Measurements from ENCODE around the gene UNC5C.

UNC5C gene

DNA sequence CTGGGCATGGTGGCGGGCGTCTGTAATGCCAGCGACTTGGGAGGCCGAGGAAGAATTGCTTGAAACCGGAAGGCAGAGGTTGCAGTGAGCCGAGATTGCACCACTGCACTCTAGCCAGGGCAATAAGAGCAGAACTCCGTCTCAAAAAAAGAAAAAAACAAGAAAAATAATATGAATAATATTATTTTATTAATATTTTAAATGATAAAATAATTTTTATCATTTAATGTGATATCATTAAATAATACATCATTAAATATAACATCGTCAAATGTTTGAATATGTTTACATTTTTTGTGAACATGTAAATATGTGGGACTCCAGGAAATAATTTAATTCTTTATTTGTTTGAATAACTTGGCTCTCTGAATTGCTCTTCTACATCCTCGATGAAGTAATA is 15.5 kb downstream of the UNC5C start:
- no peak for DNase-seq (ENCODE audit: low read depth)
- TF ChIP-seq, protein P1, sequence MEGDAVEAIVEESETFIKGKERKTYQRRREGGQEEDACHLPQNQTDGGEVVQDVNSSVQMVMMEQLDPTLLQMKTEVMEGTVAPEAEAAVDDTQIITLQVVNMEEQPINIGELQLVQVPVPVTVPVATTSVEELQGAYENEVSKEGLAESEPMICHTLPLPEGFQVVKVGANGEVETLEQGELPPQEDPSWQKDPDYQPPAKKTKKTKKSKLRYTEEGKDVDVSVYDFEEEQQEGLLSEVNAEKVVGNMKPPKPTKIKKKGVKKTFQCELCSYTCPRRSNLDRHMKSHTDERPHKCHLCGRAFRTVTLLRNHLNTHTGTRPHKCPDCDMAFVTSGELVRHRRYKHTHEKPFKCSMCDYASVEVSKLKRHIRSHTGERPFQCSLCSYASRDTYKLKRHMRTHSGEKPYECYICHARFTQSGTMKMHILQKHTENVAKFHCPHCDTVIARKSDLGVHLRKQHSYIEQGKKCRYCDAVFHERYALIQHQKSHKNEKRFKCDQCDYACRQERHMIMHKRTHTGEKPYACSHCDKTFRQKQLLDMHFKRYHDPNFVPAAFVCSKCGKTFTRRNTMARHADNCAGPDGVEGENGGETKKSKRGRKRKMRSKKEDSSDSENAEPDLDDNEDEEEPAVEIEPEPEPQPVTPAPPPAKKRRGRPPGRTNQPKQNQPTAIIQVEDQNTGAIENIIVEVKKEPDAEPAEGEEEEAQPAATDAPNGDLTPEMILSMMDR (IDR thresholded peaks at IDR 0.05; ENCODE audit: insufficient read depth, low read depth, low read length, missing control alignments) = no peak
- H3K4me3 ChIP-seq (ENCODE audit: low read depth, low read length) = no peak overlapping the region

DNA sequence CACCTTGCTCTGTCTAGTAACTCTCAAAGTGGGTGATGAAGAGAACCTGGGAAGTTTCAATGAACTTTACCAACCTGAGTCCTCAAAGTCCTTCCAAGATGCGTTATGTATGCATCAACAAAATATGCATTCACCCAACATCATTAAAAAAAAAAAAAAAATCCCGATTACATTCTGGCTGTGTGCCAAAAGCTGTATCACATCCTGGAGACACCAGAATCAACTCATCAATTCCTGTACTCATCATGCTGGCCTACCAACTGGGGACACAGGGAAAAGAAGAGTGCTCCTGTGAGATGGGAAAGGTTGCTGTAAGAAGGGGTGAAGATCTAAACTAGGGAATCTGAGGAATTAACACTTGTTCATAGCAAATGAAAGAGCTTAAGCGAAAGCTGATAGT is 16.5 kb downstream of the UNC5C start:
- DNase-seq (ENCODE audit: low read depth) = no peak
- TF ChIP-seq, protein P1 (IDR thresholded peaks at IDR 0.05; ENCODE audit: insufficient read depth, low read depth, low read length, missing control alignments) = no peak
- no peak overlapping the region for H3K4me3 ChIP-seq (ENCODE audit: low read depth, low read length)

DNA sequence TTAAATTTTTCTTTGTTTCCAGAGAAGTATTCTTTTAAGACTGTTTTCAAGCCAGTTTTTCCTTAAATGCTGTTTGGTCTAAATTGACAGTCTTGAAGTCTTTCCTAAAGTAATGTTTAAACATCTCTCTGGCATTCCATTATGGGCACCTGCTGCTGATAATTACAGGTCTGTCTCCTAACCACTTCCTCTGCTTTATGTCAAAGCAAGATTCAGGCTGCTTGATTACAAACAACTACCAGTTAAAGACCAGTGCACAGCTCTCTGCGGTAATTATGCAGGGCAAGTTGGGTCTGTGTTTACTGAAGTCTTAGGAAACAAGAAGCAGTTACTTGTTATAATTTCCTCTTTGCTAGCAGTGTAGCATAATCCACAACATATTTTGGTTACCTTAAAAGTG is 17.6 kb downstream of the UNC5C start:
- DNase-seq (ENCODE audit: low read depth) = no peak
- TF ChIP-seq, protein P1 (IDR thresholded peaks at IDR 0.05; ENCODE audit: insufficient read depth, low read depth, low read length, missing control alignments) = no peak
- H3K4me3 ChIP-seq (ENCODE audit: low read depth, low read length) = no peak overlapping the region

DNA sequence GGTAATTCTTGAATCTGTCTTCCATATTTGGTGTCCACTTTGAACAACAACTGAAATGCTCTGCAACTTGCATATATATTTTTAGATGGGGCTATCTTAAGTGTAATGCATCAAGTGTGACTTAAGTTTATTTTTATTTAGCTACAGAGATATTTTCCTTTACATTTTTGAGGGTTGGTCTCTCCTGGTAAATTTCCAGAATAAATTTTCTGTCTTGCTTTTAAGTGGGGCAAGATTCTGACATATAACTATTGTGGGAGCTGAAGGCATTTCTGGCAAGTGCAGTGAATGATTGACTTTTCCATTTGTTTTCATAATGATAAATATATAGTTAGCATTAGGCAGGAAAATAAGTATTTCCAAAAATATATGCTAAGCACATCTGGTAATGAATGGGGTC is 18.8 kb downstream of the UNC5C start:
- TF ChIP-seq, protein P1 (IDR thresholded peaks at IDR 0.05; ENCODE audit: insufficient read depth, low read depth, low read length, missing control alignments) = no peak
- no peak for DNase-seq (ENCODE audit: low read depth)
- no peak overlapping the region for H3K4me3 ChIP-seq (ENCODE audit: low read depth, low read length)

DNA sequence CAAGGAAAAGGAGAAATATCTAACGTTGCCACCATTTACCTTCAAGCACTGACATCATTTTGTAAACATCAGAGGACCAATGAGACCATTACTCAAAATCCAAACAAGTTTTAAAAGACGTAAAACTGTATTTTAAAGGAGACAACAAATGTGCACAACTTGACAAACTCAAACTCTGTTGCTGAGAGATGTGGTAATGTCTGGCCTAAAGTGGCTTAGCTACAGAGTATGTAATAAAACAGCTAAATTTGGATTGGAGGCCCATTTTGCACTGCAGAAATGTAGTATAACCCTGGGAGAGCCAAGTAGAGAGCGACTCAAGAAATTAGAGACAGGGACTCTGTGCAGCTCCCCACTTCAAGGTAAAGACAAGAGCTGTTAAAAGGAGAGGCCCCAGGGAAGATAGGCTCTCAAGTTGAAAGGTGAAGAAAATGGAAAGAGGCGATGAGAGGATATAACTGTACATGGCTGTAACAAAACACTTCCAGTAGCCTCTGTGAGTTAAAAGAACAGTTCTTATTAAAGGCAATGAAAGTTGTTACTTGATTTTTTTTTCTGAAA is 20.3 kb downstream of the UNC5C start:
- H3K4me3 ChIP-seq (ENCODE audit: low read depth, low read length) = no peak overlapping the region
- no peak for DNase-seq (ENCODE audit: low read depth)
- TF ChIP-seq, protein P1 (IDR thresholded peaks at IDR 0.05; ENCODE audit: insufficient read depth, low read depth, low read length, missing control alignments) = no peak

DNA sequence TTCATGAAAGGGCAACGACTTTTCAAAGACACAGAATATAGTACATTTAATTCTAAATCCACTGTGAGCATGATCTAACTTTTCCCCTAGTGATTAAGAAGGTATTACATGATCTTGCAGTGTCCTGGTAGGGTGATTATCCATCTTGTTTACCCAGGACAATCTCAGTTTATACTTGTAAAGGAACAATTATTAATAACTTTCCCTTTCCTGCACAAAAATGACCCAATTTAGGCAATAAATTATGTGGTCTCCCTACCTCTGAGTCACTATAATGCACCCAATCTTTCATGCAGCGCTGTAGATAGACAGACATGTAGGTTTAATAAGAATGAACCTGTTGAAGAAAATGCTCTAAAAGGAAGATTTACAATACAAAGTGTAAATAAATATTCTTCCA is 22.7 kb downstream of the UNC5C start:
- H3K4me3 ChIP-seq (ENCODE audit: low read depth, low read length) = no peak overlapping the region
- no peak for DNase-seq (ENCODE audit: low read depth)
- TF ChIP-seq, protein P1 (IDR thresholded peaks at IDR 0.05; ENCODE audit: insufficient read depth, low read depth, low read length, missing control alignments) = no peak

DNA sequence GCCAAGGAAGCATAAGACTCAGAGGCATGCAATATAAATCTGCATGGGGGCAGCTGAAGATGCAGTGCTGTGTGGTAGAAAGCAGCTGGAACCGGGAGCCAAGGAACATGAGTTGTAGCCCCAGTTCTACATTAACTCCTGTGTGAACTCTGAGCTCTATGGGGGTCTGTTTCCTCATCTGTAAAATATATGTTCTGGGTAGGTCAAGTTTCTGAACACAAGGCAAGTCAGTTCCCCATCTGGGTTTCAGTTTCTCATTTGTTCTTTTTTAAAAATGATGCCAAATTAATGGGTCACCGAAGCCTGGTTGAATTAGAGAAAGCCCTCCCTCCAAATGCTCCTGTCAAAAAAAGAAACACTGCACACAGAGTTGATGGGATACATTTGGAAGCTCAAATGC is 24.0 kb downstream of the UNC5C start:
- no peak overlapping the region for H3K4me3 ChIP-seq (ENCODE audit: low read depth, low read length)
- DNase-seq (ENCODE audit: low read depth) = no peak
- TF ChIP-seq, protein P1 (IDR thresholded peaks at IDR 0.05; ENCODE audit: insufficient read depth, low read depth, low read length, missing control alignments) = no peak

Data from GM12865 (cell line).